ENCODE results near the gene ANKS1A.

The ANKS1A gene

GRCh38 chr6:35049156-35049735 is 160.2 kb downstream of the ANKS1A start:
- no peak for DNase-seq (ENCODE audit: extremely low read depth, low read depth)
- TF ChIP-seq CTCF (IDR thresholded peaks at IDR 0.05; ENCODE audit: low read depth, low read length): no peak

- no peak for TF ChIP-seq CTCF (IDR thresholded peaks at IDR 0.05; ENCODE audit: low read depth, low read length)
- peak; percentile 52 for DNase-seq (ENCODE audit: extremely low read depth, low read depth)
These were observed 161.1 kb downstream of the ANKS1A start for GRCh38 chr6:35049900-35050756.

GRCh38 chr6:35050757-35051330 is 161.8 kb downstream of the ANKS1A start:
- no peak for DNase-seq (ENCODE audit: extremely low read depth, low read depth)
- no peak for TF ChIP-seq CTCF (IDR thresholded peaks at IDR 0.05; ENCODE audit: low read depth, low read length)

GRCh38 chr6:35051396-35051795 is 162.3 kb downstream of the ANKS1A start:
- no peak for TF ChIP-seq CTCF (IDR thresholded peaks at IDR 0.05; ENCODE audit: low read depth, low read length)
- no peak for DNase-seq (ENCODE audit: extremely low read depth, low read depth)

- TF ChIP-seq CTCF (IDR thresholded peaks at IDR 0.05; ENCODE audit: low read depth, low read length): no peak
- DNase-seq (ENCODE audit: extremely low read depth, low read depth): no peak
These were observed 163.0 kb downstream of the ANKS1A start for GRCh38 chr6:35051997-35052583.

- DNase-seq (ENCODE audit: extremely low read depth, low read depth): no peak
- no peak for TF ChIP-seq CTCF (IDR thresholded peaks at IDR 0.05; ENCODE audit: low read depth, low read length)
These were observed 163.9 kb downstream of the ANKS1A start for GRCh38 chr6:35052694-35053565.

All from AG09319 (cell line).